Ecto neural progenitor cell (in vitro differentiated cells): Measurements from ENCODE around the gene SESN2.
"Not testable (repeated sequence)": the region's sequence is repeated elsewhere in the genome, so short reads cannot be mapped to it uniquely, and the experiment has no call there.

Source experiments
- DNase-seq: peaks from one replicate; pipeline ENCODE4 v3.0.0-alpha.2; 2018; ENCODE audit warnings: low spot score

SESN2 gene

GRCh38 chr1:28327431-28327830, 68.1 kb downstream of the SESN2 start:
- DNase-seq, result not testable (repeated sequence)

GRCh38 chr1:28328228-28328648, 68.9 kb downstream of the SESN2 start:
- no peak for DNase-seq

DNA sequence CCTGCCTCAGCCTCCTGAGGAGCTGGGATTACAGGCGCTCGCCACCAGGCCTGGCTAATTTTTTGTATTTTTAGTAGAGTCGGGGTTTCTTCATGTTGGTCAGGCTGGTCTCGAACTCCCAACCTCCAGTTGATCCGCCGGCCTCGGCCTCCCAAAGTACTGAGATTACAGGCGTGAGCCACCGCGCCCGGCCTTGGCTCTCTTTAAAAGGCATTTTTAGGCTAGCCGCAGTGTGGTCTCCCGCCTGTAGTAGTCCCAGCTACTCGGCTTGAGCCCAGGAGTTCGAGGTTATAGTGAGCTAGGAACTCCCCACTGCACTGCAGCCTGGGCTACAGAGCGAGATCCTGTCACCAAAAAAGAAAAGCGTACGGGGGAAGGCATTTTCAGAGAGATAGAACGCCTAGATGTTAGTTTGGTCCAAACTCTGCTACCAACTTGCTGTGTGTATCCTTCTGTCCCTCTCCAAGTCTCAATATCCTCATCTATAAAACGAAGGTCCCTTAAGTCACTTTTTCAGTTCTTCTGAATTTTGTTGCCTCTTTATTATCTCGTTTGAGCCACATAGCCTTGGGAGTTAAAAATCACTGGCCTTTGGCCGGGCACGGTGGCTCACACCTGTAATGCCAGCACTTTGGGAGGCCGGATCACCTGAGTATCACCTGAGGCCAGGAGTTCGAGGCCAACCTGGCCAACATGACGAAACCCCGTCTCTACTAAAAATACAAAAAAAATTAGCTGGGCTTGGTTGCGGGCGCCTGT, 70.3 kb downstream of the SESN2 start:
- peak; percentile 51 for DNase-seq
